HepG2 (cell line): ENCODE measurements around the gene BBS5.

Experiments used
- CTCF ChIP-seq: sonication (generic); formaldehyde crosslinking; IDR thresholded peaks from 2 replicates; pipeline ENCODE4 v1.5.0; 2020; ENCODE audit warnings: mild to moderate bottlenecking, missing genetic modification reagents, moderate library complexity
- MAFF ChIP-seq: IDR thresholded peaks from 2 replicates; pipeline ENCODE4 v1.6.1; 2011; ENCODE audit warnings: low read depth, low read length, improper control_type of control experiment
- PHF20 ChIP-seq: sonication (generic); formaldehyde crosslinking; IDR thresholded peaks from 2 replicates; pipeline ENCODE4 v1.5.0; 2020; ENCODE audit warnings: mild to moderate bottlenecking, missing genetic modification reagents
- POLR2A ChIP-seq, 2 experiments: IDR thresholded peaks; 2 replicates each; pipeline ENCODE4 v1.6.1; 2011; ENCODE audit warnings: low read depth in 2 of 2, low read length in 2 of 2, mild to moderate bottlenecking in 1 of 2, moderate library complexity in 1 of 2; ENCODE audit not compliant: insufficient read depth in 1 of 2
- YY1 ChIP-seq: IDR thresholded peaks from 2 replicates; pipeline ENCODE4 v1.6.1; 2011; ENCODE audit warnings: low read length, low read depth, moderate library complexity, mild to moderate bottlenecking; ENCODE audit not compliant: insufficient read depth, insufficient replicate concordance
- ZNF121 ChIP-seq: sonication (generic); formaldehyde crosslinking; IDR thresholded peaks from 2 replicates; pipeline ENCODE4 v1.5.0; 2020; ENCODE audit warnings: mild to moderate bottlenecking, missing genetic modification reagents
- ZNF274 ChIP-seq: sonication (generic); formaldehyde crosslinking; IDR thresholded peaks from 2 replicates; pipeline ENCODE4 v1.5.1; 2020; ENCODE audit warnings: mild to moderate bottlenecking, missing genetic modification reagents
- ZNF800 ChIP-seq: sonication (generic); formaldehyde crosslinking; IDR thresholded peaks from 2 replicates; pipeline ENCODE4 v1.4.0; 2020; ENCODE audit warnings: missing genetic modification reagents

DNA sequence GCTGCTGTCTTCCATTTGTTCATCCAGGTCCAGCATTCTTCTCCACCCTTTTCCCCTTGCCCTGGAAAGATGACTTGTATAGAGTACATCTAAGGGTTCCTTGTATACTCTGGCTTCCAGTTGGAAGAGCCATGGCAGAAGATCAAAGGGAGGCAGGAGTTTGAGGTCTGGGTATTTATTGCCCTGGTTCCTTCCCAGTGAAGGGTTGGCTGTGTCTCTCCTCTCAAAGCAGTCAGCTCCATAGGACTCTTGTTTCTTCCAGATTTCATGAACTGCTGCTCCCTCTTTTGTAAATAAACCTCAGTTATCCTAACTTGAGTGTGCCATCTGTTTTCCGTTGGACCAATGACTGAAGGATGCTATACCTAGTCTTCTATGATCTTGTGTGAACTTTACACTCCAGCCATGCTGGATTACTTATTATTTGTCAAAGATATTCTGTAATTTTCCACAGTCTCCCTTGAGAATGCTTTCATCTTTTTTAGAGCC, 6.4 kb downstream of the BBS5 start:
- TF ChIP-seq MAFF, result no peak
- no peak for TF ChIP-seq ZNF121 (CRISPR knock-in tag)
- no peak for TF ChIP-seq PHF20 (CRISPR knock-in tag)
- TF ChIP-seq CTCF (CRISPR knock-in tag), result no peak
- no peak for TF ChIP-seq ZNF800 (CRISPR knock-in tag)
- TF ChIP-seq YY1, result peak; percentile 1
- no peak for TF ChIP-seq POLR2A (IDR thresholded peaks at IDR 0.05; ENCODE audit: insufficient read depth in 1 of 2, low read depth in 2 of 2, low read length in 2 of 2)
- no peak for TF ChIP-seq ZNF274 (CRISPR knock-in tag)
